Breast epithelium (tissue), 4 donors: ENCODE measurements around the gene CTNNA2. TPM values are rescaled to one million over a fixed set of nuclear protein-coding genes. Genes with fewer than 3 reads are reported as not detected.

Experiments used
- DNase-seq, 2 donors: peaks; one replicate each; pipeline ENCODE4 v3.0.0-alpha.2; 2019; ENCODE audit warnings: low spot score in 2 of 2
- H3K27ac ChIP-seq, 2 donors: fragments of 200-600 bp; sonication (generic) in 1 of 2; one replicate each; pipeline ENCODE4 v1.5.1; 2016 to 2019; ENCODE audit warnings: mild to moderate bottlenecking in 1 of 2
- H3K27me3 ChIP-seq, 2 donors: fragments of 200-600 bp; sonication (generic) in 1 of 2; one replicate each; pipeline versions ENCODE4 v1.5.1 to v1.6.0; 2017 to 2019; ENCODE audit warnings: control low read depth in 1 of 2, mild to moderate bottlenecking in 1 of 2
- H3K36me3 ChIP-seq: fragments of 200-600 bp; one replicate; pipeline ENCODE4 v1.5.1; 2019
- H3K4me1 ChIP-seq, 2 donors: fragments of 200-600 bp; sonication (generic); one replicate each; pipeline ENCODE4 v1.5.1; 2016 to 2019; ENCODE audit warnings: control low read depth in 1 of 2
- H3K4me3 ChIP-seq, 3 donors: fragments of 200-600 bp; sonication (generic); 1 replicate in 2 of 3; 2 replicates in 1 of 3; pipeline ENCODE4 v1.5.1; 2016 to 2019; ENCODE audit warnings: mild to moderate bottlenecking in 3 of 3, moderate library complexity in 2 of 3
- H3K9me3 ChIP-seq, 2 donors: fragments of 200-600 bp; sonication (generic) in 1 of 2; one replicate each; pipeline ENCODE4 v1.5.1; 2016 to 2019; ENCODE audit warnings: control low read depth in 1 of 2
- CTCF ChIP-seq, 3 donors: fragments of 450-650 bp; IDR thresholded peaks; one replicate each; pipeline ENCODE4 v1.5.1; 2016 to 2017; ENCODE audit warnings: antibody characterized with exemption in 3 of 3, mild to moderate bottlenecking in 3 of 3, moderate library complexity in 3 of 3
- POLR2A ChIP-seq: fragments of 450-650 bp; IDR thresholded peaks from one replicate; pipeline ENCODE4 v1.6.1; 2016; ENCODE audit warnings: antibody characterized with exemption, mild to moderate bottlenecking, moderate library complexity
- POLR2AphosphoS5 ChIP-seq, 3 donors: sonication (generic); formaldehyde crosslinking; IDR thresholded peaks; one replicate each; pipeline ENCODE4 v1.6.1; 2017; ENCODE audit warnings: antibody characterized with exemption in 3 of 3
- intact Hi-C: fragments of 100-400 bp; cut with DNase I; formaldehyde crosslinking; loops from one replicate; pipeline ENCODE4 v1.15.1; 2023; ENCODE audit warnings: low total_unique reads
- total RNA-seq, 3 donors: library from RNA; depleted of rRNA; stranded (reverse); fragments of >200 nt; gene quantifications; one replicate each; pipeline ENCODE4 v1.1.0, GENCODE V29; 2016

Gene CTNNA2
- total RNA-seq, 3 donors from 2014 or later = 0.16 TPM; not detected in 2

- Histone ChIP-seq H3K4me1 (no peaks in the 10 kb centered on the region), H3K27ac (no peak overlapping the region), H3K4me3 (no peak overlapping the region), H3K36me3 (no peaks in the 10 kb centered on the region), H3K27me3 (no peaks in the 10 kb centered on the region), H3K9me3 (no peaks in the 10 kb centered on the region)
- DNase-seq = no peak
- intact Hi-C loops = no loop called here
- no peak for TF ChIP-seq POLR2AphosphoS5 (IDR thresholded peaks at IDR 0.05)
- TF ChIP-seq POLR2A = no peak
- no peak for TF ChIP-seq CTCF (IDR thresholded peaks at IDR 0.05)
These were observed 78.4 kb downstream of the CTNNA2 start for GRCh38 chr2:79591281-79591680.

GRCh38 chr2:79593237-79593867 is 80.5 kb downstream of the CTNNA2 start:
- H3K27ac ChIP-seq = no peak overlapping the region
- no peak for DNase-seq
- H3K27me3 ChIP-seq = no peaks in the 10 kb centered on the region
- intact Hi-C loops = no loop called here
- TF ChIP-seq POLR2A (no peak), POLR2AphosphoS5 (IDR thresholded peaks at IDR 0.05) (no peak), CTCF (IDR thresholded peaks at IDR 0.05) (no peak)
- no peaks in the 10 kb centered on the region for H3K4me1 ChIP-seq
- no peaks in the 10 kb centered on the region for H3K36me3 ChIP-seq
- H3K4me3 ChIP-seq = no peak overlapping the region
- no peaks in the 10 kb centered on the region for H3K9me3 ChIP-seq

- Histone ChIP-seq H3K27ac (no peak overlapping the region), H3K27me3 (no peaks in the 10 kb centered on the region), H3K4me3 (no peak overlapping the region), H3K4me1 (no peaks in the 10 kb centered on the region), H3K9me3 (no peaks in the 10 kb centered on the region), H3K36me3 (no peaks in the 10 kb centered on the region)
- intact Hi-C loops = no loop called here
- DNase-seq = no peak
- no peak for TF ChIP-seq CTCF (IDR thresholded peaks at IDR 0.05)
- TF ChIP-seq POLR2AphosphoS5 (IDR thresholded peaks at IDR 0.05) = no peak
- no peak for TF ChIP-seq POLR2A
These were observed 83.6 kb downstream of the CTNNA2 start for GRCh38 chr2:79596403-79596802.

GRCh38 chr2:79604748-79605147 is 91.9 kb downstream of the CTNNA2 start:
- intact Hi-C loops = no loop called here
- H3K4me1 ChIP-seq = no peaks in the 10 kb centered on the region
- TF ChIP-seq CTCF (IDR thresholded peaks at IDR 0.05) (no peak), POLR2A (no peak), POLR2AphosphoS5 (IDR thresholded peaks at IDR 0.05) (no peak)
- no peak overlapping the region for H3K27ac ChIP-seq
- H3K36me3 ChIP-seq = no peaks in the 10 kb centered on the region
- no peaks in the 10 kb centered on the region for H3K27me3 ChIP-seq
- no peak overlapping the region for H3K4me3 ChIP-seq
- DNase-seq = no peak
- H3K9me3 ChIP-seq = no peaks in the 10 kb centered on the region

- Histone ChIP-seq H3K36me3 (no peaks in the 10 kb centered on the region), H3K4me1 (no peaks in the 10 kb centered on the region), H3K27ac (no peak overlapping the region), H3K9me3 (no peaks in the 10 kb centered on the region), H3K27me3 (no peaks in the 10 kb centered on the region), H3K4me3 (no peak overlapping the region)
- intact Hi-C loops = loop anchor here (10.0 kb wide), 1 partner anchor 933 kb away; no protein-coding TSS in a partner anchor
- no peak for TF ChIP-seq POLR2AphosphoS5 (IDR thresholded peaks at IDR 0.05)
- TF ChIP-seq POLR2A = no peak
- TF ChIP-seq CTCF (IDR thresholded peaks at IDR 0.05) = no peak
- no peak for DNase-seq
These were observed 98.7 kb downstream of the CTNNA2 start for GRCh38 chr2:79611448-79612016.
